GM12864 (cell line): ENCODE results near the gene PCDHB13.
"Not testable (repeated sequence)": the region's sequence is repeated elsewhere in the genome, so short reads cannot be mapped to it uniquely, and the experiment has no call there.

Experiments used
- DNase-seq: peaks from one replicate; pipeline ENCODE4 v3.0.0-alpha.2; 2011; ENCODE audit warnings: low read depth
- H3K4me3 ChIP-seq: 2 replicates; pipeline ENCODE4 v1.5.1; 2011; ENCODE audit warnings: mild to moderate bottlenecking, low read depth, low read length, control low read depth
- CTCF ChIP-seq: IDR thresholded peaks from 2 replicates; pipeline ENCODE4 v1.5.1; 2011; ENCODE audit warnings: low read depth, mild to moderate bottlenecking, moderate library complexity, low read length, control low read depth, inconsistent platforms; ENCODE audit errors: missing control alignments

The PCDHB13 gene

GRCh38 chr5:141213656-141214339, at the start of gene PCDHB13:
PCDHB13 (plus strand) TSS chr5:141213919; CDS start chr5:141214124, 205 bp downstream.
- not testable (repeated sequence) for DNase-seq, H3K4me3 ChIP-seq

GRCh38 chr5:141172381-141173204, 41.1 kb upstream of the PCDHB13 start, which contains the start of gene PCDHB7:
PCDHB7 (plus strand) TSS chr5:141172644; CDS start chr5:141172836, 192 bp downstream.
- no peak within 1 kb of the TSS for H3K4me3 ChIP-seq
- no peak for DNase-seq
- peak; percentile 27 for TF ChIP-seq CTCF

- not testable (repeated sequence) for H3K4me3 ChIP-seq, DNase-seq
Measured at GRCh38 chr5:141174291-141175104, 39.2 kb upstream of the PCDHB13 start.

- no peak overlapping the region for H3K4me3 ChIP-seq
- DNase-seq = no peak
- no peak for TF ChIP-seq CTCF
Measured at GRCh38 chr5:141175933-141176332, 37.8 kb upstream of the PCDHB13 start.

GRCh38 chr5:141177577-141178191, 36.0 kb upstream of the PCDHB13 start, which contains the start of gene PCDHB8:
PCDHB8 (plus strand) TSS chr5:141177790; CDS start chr5:141178035, 245 bp downstream.
- not testable (repeated sequence) for H3K4me3 ChIP-seq

GRCh38 chr5:141179371-141179770, 34.3 kb upstream of the PCDHB13 start:
- not testable (repeated sequence) for DNase-seq, H3K4me3 ChIP-seq

More at GRCh38 chr5:141177577-141178191, 36.0 kb upstream of the PCDHB13 start, which contains the start of gene PCDHB8:
- DNase-seq = not testable (repeated sequence)

- DNase-seq, H3K4me3 ChIP-seq: not testable (repeated sequence)
Measured at GRCh38 chr5:141179876-141180275, 33.8 kb upstream of the PCDHB13 start.

- no peak for TF ChIP-seq CTCF
- H3K4me3 ChIP-seq = no peak overlapping the region
- DNase-seq = no peak
Measured at GRCh38 chr5:141180313-141180712, 33.4 kb upstream of the PCDHB13 start.

- no peak within 1 kb of the TSS for H3K4me3 ChIP-seq
- TF ChIP-seq CTCF = no peak
- DNase-seq = no peak
Measured at GRCh38 chr5:141182248-141182647, 31.5 kb upstream of the PCDHB13 start, which contains the start of gene PCDHB16. PCDHB16 (plus strand) TSS chr5:141182387; CDS start chr5:141182560, 173 bp downstream.

GRCh38 chr5:141184117-141184855, 29.4 kb upstream of the PCDHB13 start:
- H3K4me3 ChIP-seq, DNase-seq: not testable (repeated sequence)
